ENCODE data around the gene SLC7A1.

The SLC7A1 gene

GRCh38 chr13:29471551-29471950 lies 123.9 kb downstream of the SLC7A1 start:
- no peak for TF ChIP-seq CTCF (IDR thresholded peaks at IDR 0.05; ENCODE audit: low read depth, low read length)
- no peak overlapping the region for H3K4me3 ChIP-seq (replicated peaks in 1 of 2; ENCODE audit: low read depth in 2 of 2, low read length in 2 of 2)
- DNase-seq (ENCODE audit: low read depth in 2 of 2), result no peak

DNA sequence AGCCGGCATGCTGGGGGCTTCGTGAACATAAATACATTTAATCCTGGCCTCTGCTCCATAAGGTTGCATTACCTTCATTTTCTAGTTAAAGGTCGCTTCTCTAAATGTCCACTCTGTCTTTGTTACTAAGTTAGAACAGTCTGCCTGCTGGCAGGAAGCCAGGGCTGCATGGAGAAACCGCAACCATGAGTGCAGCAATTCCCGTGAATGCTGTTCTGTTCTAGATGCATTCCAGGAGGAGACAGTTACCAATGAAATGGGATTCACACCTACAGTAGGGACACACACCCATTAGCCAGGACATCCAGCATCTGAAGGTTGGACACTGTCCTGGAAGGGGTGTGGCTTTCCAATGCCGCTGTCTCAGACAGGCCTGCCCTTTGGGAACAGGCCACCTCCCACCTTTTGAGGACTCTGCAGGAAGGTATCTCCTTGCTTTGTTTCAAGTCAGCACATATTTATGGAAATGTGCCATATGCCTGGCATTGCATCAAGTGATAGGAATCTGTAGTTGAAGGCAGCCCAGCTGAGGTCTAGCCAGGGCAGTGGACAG lies 129.7 kb downstream of the SLC7A1 start:
- peak; percentile 56 to 64 for DNase-seq (ENCODE audit: low read depth in 2 of 2)
- no peak overlapping the region for H3K4me3 ChIP-seq (replicated peaks in 1 of 2; ENCODE audit: low read depth in 2 of 2, low read length in 2 of 2)
- no peak for TF ChIP-seq CTCF (IDR thresholded peaks at IDR 0.05; ENCODE audit: low read depth, low read length)

- DNase-seq (ENCODE audit: low read depth in 2 of 2), result no peak
- TF ChIP-seq CTCF (IDR thresholded peaks at IDR 0.05; ENCODE audit: low read depth, low read length), result no peak
- H3K4me3 ChIP-seq (replicated peaks in 1 of 2; ENCODE audit: low read depth in 2 of 2, low read length in 2 of 2), result no peak overlapping the region
Observed at GRCh38 chr13:29464105-29464679, 131.3 kb downstream of the SLC7A1 start.

GRCh38 chr13:29459813-29460355 lies 135.6 kb downstream of the SLC7A1 start:
- TF ChIP-seq CTCF (IDR thresholded peaks at IDR 0.05; ENCODE audit: low read depth, low read length), result no peak

More at GRCh38 chr13:29459813-29460355, 135.6 kb downstream of the SLC7A1 start:
- DNase-seq (ENCODE audit: low read depth in 2 of 2), result no peak
- no peak overlapping the region for H3K4me3 ChIP-seq (replicated peaks in 1 of 2; ENCODE audit: low read depth in 2 of 2, low read length in 2 of 2)

Data from cardiac fibroblast (primary cell).